Activated naive CD8-positive, alpha-beta T cell (primary cell): ENCODE measurements around the gene AFF3.

ENCODE experiments used
- H3K27ac Mint-ChIP-seq: one replicate; pipeline ENCODE4 v1.8.0; 2021; ENCODE audit warnings: mixed read lengths
- H3K27me3 Mint-ChIP-seq: one replicate; pipeline ENCODE4 v1.8.0; 2021; ENCODE audit warnings: mixed read lengths
- H3K36me3 Mint-ChIP-seq: one replicate; pipeline ENCODE4 v1.8.0; 2021; ENCODE audit warnings: mixed read lengths
- H3K4me1 Mint-ChIP-seq: one replicate; pipeline ENCODE4 v1.8.0; 2021; ENCODE audit warnings: low read depth, mixed read lengths
- H3K4me3 Mint-ChIP-seq: one replicate; pipeline ENCODE4 v1.8.0; 2021; ENCODE audit warnings: mild to moderate bottlenecking, mixed read lengths
- H3K9me3 Mint-ChIP-seq: one replicate; pipeline ENCODE4 v1.8.0; 2021; ENCODE audit warnings: low read depth, mixed read lengths

The AFF3 gene

DNA sequence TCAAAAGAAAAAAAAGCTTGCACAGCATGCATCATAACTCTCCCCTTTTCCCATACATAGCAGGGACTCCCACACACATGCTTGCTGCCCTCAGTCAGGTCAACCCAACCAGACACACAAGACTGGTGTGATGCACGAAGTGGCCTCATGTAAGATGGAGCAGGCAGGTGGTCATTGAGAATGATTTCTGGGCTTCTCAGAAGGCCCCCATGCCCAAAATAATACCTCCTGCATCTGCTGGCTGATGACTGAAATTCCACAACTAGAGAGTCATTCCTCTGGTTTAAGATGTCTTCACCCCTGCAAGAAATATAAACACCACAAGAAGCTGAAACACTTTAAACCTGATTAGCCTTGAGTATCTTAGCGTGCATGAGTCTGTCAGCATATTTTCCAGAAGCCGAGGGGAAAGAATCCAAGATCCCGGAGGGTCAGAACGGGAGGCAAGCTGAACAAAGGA is 131.1 kb downstream of the AFF3 start:
- no peak overlapping the region for H3K27ac Mint-ChIP-seq
- no peaks in the 10 kb centered on the region for H3K27me3 Mint-ChIP-seq
- H3K4me1 Mint-ChIP-seq: no peaks in the 10 kb centered on the region
- H3K36me3 Mint-ChIP-seq: no peaks in the 10 kb centered on the region
- no peaks in the 10 kb centered on the region for H3K9me3 Mint-ChIP-seq
- no peak overlapping the region for H3K4me3 Mint-ChIP-seq

DNA sequence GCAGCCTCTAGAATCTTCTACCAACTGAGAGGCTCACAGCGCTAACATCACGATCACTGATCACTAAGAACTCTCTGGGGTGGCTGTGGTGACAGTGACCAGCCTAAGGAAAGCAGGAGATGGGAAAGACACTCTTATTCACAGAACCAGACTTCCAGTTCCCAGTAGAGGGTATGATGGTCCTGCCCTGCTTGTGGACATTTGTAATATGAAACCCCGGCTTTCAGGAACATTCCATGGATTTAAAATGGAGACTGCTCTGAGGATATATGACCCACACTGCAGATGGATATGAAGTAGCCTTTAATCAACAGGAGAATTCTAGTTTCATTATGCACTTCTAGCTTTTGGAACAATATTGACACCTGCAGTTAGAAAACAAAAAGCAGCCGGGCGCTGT is 131.8 kb downstream of the AFF3 start:
- no peak overlapping the region for H3K27ac Mint-ChIP-seq
- H3K27me3 Mint-ChIP-seq: no peaks in the 10 kb centered on the region

DNA sequence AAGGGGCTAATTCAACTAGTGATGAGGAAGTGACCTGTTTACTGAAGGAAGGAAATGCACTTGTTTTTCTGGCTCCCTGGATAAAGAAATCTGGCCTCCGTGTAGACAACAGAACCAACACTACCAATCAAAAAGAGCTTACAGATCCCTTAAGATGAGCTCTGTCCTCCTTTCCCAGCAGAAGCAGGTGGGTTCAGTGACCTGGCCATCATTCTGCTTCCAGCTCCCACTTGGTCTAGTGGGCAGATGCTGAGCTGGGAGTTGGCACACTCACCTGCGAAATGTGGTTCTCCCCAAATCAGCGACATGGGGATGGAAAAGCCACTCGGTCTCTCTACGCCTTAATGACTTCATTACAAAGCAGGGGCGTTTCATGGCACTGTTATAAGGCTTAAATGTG is 132.6 kb downstream of the AFF3 start:
- no peaks in the 10 kb centered on the region for H3K4me1 Mint-ChIP-seq
- H3K9me3 Mint-ChIP-seq: no peaks in the 10 kb centered on the region
- H3K4me3 Mint-ChIP-seq: no peak overlapping the region
- no peaks in the 10 kb centered on the region for H3K36me3 Mint-ChIP-seq
- no peak overlapping the region for H3K27ac Mint-ChIP-seq
- H3K27me3 Mint-ChIP-seq: no peaks in the 10 kb centered on the region

More for the DNA sequence above, 131.8 kb downstream of the AFF3 start:
- no peak overlapping the region for H3K4me3 Mint-ChIP-seq
- no peaks in the 10 kb centered on the region for H3K36me3 Mint-ChIP-seq
- no peaks in the 10 kb centered on the region for H3K9me3 Mint-ChIP-seq
- H3K4me1 Mint-ChIP-seq: no peaks in the 10 kb centered on the region

DNA sequence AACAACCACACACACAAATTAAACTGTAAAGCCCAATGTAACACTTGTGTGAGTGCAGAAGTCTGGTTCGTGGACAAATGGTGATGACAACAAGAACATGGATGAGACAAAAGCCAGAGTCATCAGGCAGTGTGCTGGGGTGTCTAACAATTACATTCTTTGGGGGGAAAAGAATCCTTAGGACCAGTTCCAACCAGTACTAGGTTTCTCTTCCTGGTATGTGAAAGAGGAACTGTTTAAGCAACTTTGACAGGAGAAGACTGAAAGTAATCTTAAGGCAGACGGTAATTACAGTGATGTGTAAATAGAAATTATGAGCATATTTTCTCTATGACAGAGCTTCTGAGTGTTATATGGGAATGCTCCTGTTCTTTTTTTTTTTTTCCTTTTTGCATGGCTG is 133.4 kb downstream of the AFF3 start:
- H3K4me3 Mint-ChIP-seq: no peak overlapping the region
- no peaks in the 10 kb centered on the region for H3K36me3 Mint-ChIP-seq
- no peaks in the 10 kb centered on the region for H3K4me1 Mint-ChIP-seq
- H3K27me3 Mint-ChIP-seq: no peaks in the 10 kb centered on the region
- no peaks in the 10 kb centered on the region for H3K9me3 Mint-ChIP-seq
- H3K27ac Mint-ChIP-seq: no peak overlapping the region

DNA sequence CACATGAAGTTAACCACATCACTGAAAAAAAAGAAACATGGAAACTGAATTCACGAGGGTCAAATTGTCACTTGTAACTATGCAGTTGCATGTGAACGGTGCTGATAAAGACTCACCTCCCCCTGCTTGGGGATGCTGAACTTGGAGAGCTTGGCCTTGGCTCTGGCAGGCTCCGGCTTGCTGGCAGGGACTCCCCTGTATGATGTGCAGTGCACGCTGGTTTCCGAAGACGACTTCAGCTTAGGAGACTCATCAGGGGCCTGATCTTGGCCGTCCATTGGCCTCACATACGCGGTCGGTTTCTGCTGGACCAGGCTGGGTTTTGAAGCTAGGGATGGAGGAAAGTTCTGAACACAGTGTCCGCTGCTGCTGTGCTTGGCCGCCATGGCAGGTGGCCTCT is 135.9 kb downstream of the AFF3 start:
- Mint-ChIP-seq H3K36me3 (no peaks in the 10 kb centered on the region), H3K27me3 (no peaks in the 10 kb centered on the region), H3K9me3 (no peaks in the 10 kb centered on the region), H3K4me1 (no peaks in the 10 kb centered on the region), H3K27ac (no peak overlapping the region), H3K4me3 (no peak overlapping the region)

DNA sequence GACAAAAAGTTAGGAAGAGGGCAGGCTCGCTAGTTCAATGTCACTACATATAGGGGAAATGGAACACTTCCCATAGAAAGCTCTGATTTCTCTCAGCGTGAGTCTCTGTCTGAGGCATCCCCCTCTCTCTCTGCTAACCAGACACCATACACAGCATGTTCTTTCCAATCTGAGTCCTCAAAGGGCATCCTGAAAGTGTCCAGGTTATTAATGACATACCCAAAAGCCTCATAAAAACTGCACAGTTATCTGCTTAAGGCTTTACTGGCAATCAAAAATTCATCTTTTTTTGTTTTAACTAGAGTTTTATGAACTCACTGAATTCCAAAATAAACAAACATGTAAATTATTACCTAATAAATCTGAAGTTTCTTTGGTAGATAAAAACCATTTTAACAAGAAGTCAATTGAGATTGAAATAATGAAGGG is 137.4 kb downstream of the AFF3 start:
- H3K36me3 Mint-ChIP-seq: no peaks in the 10 kb centered on the region

DNA sequence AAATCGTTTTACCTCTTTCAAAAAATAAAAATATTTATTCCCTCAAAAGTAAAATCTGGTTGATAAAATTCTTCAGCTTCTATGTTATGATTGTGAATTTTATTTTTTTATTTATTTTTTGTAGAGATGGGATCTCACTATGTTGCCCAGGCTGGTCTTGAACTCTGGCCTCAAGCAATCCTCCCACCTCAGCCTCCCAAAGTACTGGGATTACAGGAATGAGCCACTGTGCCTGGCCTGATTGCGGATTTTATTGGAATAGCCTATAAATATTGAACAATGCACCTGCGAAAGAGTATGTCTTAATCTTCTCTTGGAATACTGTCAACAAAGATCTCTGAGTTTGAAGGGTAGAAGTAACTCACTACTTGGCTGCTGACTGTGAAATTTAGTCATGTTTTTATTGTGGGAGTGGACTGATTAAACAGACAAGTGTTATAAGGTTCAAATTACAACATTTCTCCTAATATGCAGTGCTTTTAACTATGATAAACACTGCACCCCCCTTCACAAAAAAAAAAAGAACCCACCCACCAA is 138.0 kb downstream of the AFF3 start:
- no peaks in the 10 kb centered on the region for H3K9me3 Mint-ChIP-seq
- H3K4me1 Mint-ChIP-seq: no peaks in the 10 kb centered on the region
- no peak overlapping the region for H3K4me3 Mint-ChIP-seq
- H3K27me3 Mint-ChIP-seq: no peaks in the 10 kb centered on the region
- H3K27ac Mint-ChIP-seq: no peak overlapping the region
- H3K36me3 Mint-ChIP-seq: no peaks in the 10 kb centered on the region

More for the DNA sequence above, 137.4 kb downstream of the AFF3 start:
- Mint-ChIP-seq H3K4me1 (no peaks in the 10 kb centered on the region), H3K27ac (no peak overlapping the region), H3K27me3 (no peaks in the 10 kb centered on the region), H3K9me3 (no peaks in the 10 kb centered on the region), H3K4me3 (no peak overlapping the region)

DNA sequence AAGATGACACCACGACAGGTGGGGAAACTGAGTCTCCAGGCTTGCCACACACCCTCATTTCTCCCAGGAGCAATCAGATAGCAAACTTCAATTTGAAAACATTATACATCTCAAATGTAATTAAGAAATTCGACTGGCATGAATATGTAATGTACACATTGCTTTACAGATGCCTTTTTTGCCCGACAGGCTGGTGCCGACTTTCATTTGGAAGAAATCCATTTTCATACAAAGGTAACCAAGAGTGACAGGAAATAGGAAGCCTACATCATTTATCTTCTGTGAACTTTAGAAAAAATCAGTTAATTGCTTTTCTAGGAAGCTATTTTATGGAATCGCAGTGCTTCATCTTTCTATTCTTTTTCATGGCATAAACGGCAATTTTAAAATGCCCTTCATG is 140.3 kb downstream of the AFF3 start:
- no peaks in the 10 kb centered on the region for H3K9me3 Mint-ChIP-seq
- no peak overlapping the region for H3K4me3 Mint-ChIP-seq
- no peaks in the 10 kb centered on the region for H3K4me1 Mint-ChIP-seq
- no peak overlapping the region for H3K27ac Mint-ChIP-seq
- H3K27me3 Mint-ChIP-seq: no peaks in the 10 kb centered on the region
- no peaks in the 10 kb centered on the region for H3K36me3 Mint-ChIP-seq

DNA sequence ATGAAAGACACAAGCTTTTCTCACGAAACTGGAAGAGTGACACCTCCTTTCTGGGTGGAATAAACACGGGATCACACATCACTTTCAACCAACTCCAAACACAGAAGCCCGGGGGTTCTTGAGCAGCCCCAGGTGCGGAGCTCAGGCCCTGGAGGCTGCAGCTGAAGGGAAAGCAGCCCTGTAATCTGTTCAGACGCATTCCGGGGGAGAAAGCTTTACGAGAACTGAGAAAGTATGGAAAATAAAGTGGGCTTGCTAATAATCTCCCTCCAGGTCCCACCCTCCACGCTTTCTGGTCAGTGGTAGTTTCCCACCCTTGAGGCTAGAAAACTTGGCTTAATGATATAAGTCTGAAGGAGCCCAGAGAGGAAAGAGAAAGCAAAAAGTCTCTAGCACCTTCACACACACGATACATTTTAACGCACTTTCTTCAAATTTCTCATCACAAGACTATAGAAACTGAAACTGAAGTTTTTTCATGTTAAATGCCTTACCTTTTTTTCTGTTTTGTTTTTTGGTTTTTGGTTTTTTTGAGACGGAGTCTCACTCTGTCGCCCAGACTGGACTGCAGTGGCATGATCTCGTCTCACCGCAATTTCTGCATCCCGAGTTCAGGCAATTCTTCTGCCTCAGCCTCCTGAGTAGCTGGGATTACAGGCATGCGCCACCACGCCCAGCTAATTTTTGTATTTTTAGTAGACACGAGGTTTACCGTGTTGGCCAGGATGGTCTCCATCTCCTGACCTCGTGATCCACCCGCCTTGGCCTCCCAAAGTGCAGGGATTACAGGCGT is 141.3 kb downstream of the AFF3 start:
- no peaks in the 10 kb centered on the region for H3K9me3 Mint-ChIP-seq
- H3K36me3 Mint-ChIP-seq: no peaks in the 10 kb centered on the region
- no peak overlapping the region for H3K27ac Mint-ChIP-seq
- no peaks in the 10 kb centered on the region for H3K27me3 Mint-ChIP-seq
- H3K4me3 Mint-ChIP-seq: no peak overlapping the region
- no peaks in the 10 kb centered on the region for H3K4me1 Mint-ChIP-seq

DNA sequence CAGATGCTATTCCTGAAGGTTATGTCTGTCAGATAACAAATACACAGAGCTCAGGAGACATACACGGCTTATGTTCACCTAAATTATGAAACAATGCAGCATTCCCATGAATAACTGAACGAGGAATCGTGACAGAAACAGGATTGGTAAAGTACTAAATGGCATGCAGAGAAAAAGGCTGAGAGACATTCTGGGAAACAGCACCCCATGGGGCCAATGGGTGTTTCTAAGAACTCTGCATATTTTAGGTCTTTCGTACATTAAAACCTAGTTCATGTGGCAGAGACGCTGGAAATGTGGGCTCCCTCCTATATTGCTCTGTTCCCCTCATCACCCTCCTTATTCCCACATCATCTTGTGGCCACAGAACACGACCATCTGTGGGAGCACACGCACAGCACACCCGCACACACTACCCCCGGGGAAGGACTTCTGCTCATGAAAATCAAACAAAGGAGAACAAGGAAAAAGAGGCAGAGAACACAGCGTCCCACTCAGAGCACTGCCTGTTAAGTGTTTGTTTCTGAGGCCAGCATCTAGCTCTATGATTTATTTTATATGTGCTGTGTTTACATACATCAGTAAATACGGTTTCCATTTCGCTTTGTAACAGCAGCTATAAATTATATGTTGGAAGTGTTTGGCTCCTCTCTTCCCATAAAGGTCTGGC is 143.6 kb downstream of the AFF3 start:
- H3K27ac Mint-ChIP-seq: no peak overlapping the region
- H3K9me3 Mint-ChIP-seq: no peaks in the 10 kb centered on the region
- no peaks in the 10 kb centered on the region for H3K36me3 Mint-ChIP-seq
- H3K27me3 Mint-ChIP-seq: no peaks in the 10 kb centered on the region
- no peaks in the 10 kb centered on the region for H3K4me1 Mint-ChIP-seq
- H3K4me3 Mint-ChIP-seq: no peak overlapping the region

DNA sequence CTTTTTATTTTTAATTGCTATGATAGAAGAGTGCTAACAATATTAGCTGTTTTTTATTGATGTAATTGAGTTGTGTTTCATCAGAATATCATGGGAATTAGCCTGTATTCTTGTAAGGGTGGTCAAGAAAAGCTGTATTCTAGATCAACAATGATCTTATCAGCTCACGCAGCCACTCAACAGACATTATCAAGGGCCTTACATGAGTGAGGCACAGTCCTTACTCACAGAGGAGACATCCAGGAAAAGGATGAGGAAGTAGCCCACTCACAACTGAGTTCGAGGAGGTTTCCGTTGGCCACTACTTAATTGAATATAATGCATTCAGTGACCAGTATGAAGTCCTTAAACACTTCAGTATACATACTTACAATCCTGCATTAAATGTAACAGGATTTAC is 152.5 kb downstream of the AFF3 start:
- Mint-ChIP-seq H3K4me1 (no peaks in the 10 kb centered on the region), H3K9me3 (no peaks in the 10 kb centered on the region), H3K27me3 (no peaks in the 10 kb centered on the region), H3K36me3 (no peaks in the 10 kb centered on the region), H3K4me3 (no peak overlapping the region), H3K27ac (no peak overlapping the region)

DNA sequence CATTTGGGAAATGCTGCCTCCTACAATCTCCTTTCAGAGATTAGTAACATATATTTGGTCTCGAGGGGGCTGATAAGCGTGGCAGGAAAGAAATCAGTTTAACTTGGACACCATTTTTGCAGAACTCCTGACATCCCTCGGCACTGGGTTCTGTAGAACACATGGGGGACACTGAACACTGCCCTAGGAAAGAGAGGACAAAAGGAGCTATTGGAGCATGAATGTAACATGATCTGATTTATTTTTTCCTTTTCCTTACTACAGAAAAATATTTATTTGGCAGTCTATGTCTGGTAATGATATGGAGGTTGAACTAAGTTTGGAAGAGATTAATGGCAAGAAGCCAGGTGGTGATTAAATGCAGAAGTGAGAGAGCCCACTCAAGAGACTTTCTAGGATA is 153.8 kb downstream of the AFF3 start:
- H3K4me3 Mint-ChIP-seq: no peak overlapping the region
- no peaks in the 10 kb centered on the region for H3K27me3 Mint-ChIP-seq
- no peak overlapping the region for H3K27ac Mint-ChIP-seq
- H3K4me1 Mint-ChIP-seq: no peaks in the 10 kb centered on the region
- no peaks in the 10 kb centered on the region for H3K9me3 Mint-ChIP-seq
- no peaks in the 10 kb centered on the region for H3K36me3 Mint-ChIP-seq

DNA sequence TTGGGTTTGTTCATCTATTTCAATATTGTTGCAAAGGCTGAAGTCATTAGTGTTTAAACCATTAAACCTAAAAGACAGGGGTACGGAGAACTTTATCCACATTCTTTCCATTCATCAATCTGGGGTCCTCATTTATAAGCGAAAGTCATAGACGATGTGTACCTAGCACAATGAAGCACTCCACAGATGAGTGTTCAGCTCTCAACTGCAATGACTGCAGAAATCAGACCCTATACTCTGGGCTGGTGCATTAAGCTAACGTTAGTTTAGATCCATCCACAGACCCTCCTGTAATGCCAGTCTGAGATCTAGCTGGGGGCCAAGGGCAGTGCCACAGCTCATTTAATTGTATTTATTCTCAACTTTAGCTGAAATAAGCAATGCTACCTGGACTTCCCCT is 155.2 kb downstream of the AFF3 start:
- no peaks in the 10 kb centered on the region for H3K9me3 Mint-ChIP-seq
- no peaks in the 10 kb centered on the region for H3K36me3 Mint-ChIP-seq
- no peaks in the 10 kb centered on the region for H3K27me3 Mint-ChIP-seq
- H3K4me1 Mint-ChIP-seq: no peaks in the 10 kb centered on the region
- no peak overlapping the region for H3K4me3 Mint-ChIP-seq
- no peak overlapping the region for H3K27ac Mint-ChIP-seq

DNA sequence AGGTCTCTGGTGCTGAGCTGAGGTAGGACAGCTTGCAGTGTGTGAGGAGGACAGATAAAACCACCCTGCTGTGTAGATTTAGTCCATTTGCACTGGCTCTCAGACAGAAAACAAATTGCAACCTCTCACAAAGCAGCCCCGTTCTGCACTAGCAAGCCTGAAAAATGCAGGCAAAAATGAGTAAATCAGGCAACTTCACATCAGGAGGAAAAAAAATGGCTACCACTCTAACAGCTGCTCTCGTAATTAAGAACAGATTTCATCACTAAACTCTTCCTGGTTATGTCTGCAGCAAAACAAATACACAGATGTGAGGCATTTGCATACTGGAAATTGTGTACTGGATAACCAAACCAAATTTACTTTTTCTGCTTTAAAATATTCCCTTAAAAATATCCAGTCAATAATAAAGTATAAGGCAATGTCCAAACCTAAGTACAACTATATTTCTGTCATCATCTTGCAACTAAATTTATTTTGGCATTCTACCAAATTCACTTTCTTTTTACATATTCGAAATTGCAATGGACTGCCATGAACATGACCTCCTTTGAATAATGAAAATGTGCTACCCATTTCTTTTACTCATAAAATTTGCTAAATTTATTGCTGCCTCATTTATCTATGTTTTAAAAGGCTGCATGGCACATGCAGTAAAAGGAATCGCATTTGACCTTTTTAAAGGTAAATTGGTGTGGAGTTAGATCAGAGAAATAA is 157.4 kb downstream of the AFF3 start:
- no peak overlapping the region for H3K27ac Mint-ChIP-seq
- H3K9me3 Mint-ChIP-seq: no peaks in the 10 kb centered on the region
- no peaks in the 10 kb centered on the region for H3K36me3 Mint-ChIP-seq
- no peaks in the 10 kb centered on the region for H3K27me3 Mint-ChIP-seq
- no peaks in the 10 kb centered on the region for H3K4me1 Mint-ChIP-seq
- no peak overlapping the region for H3K4me3 Mint-ChIP-seq

DNA sequence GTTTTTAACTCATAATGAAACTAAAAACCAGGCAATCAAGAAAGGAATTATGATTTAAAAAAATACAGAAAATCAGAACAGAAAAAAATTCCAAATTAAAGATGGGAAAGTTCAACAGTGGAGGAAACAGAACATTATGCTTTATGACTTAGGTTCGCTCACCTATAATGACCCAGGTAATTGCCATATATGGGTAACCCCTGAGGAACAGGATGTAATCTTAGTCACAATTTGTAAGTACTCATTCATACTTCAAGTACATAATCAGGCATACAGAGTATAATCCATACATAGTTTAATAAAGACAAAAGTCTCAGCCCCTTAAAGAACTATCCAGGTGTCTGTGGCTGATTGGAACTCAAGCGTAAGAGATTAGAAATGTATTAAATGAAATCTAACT is 159.6 kb downstream of the AFF3 start:
- no peaks in the 10 kb centered on the region for H3K4me1 Mint-ChIP-seq
- no peaks in the 10 kb centered on the region for H3K36me3 Mint-ChIP-seq
- no peaks in the 10 kb centered on the region for H3K9me3 Mint-ChIP-seq
- H3K4me3 Mint-ChIP-seq: no peak overlapping the region
- H3K27ac Mint-ChIP-seq: no peak overlapping the region
- no peaks in the 10 kb centered on the region for H3K27me3 Mint-ChIP-seq
